Fibroblast of lung (primary cell): Measurements from ENCODE around the gene CNMD. TPM values are rescaled to one million over a fixed set of nuclear protein-coding genes. Genes with fewer than 3 reads are reported as not detected.
A peak's percentile ranks its signal among the peaks of the same experiment; 100 is the strongest.
"Not testable (repeated sequence)": the region's sequence is repeated elsewhere in the genome, so short reads cannot be mapped to it uniquely, and the experiment has no call there.

Experiments
- DNase-seq, 2 donors: peaks; one replicate each; pipeline versions ENCODE4 v3.0.0 to v3.0.0-alpha.2; 2010; ENCODE audit warnings: low read depth in 2 of 2
- H2AFZ ChIP-seq: 2 replicates; pipeline ENCODE4 v1.5.1; 2012; ENCODE audit warnings: low read length, control low read depth, inconsistent platforms
- H3K27ac ChIP-seq: 2 replicates; pipeline ENCODE4 v1.5.1; 2011; ENCODE audit warnings: low read length, control low read depth; ENCODE audit not compliant: insufficient read depth
- H3K27me3 ChIP-seq: 2 replicates; pipeline ENCODE4 v1.5.1; 2011; ENCODE audit warnings: mild to moderate bottlenecking, low read length; ENCODE audit not compliant: control insufficient read depth, insufficient read depth
- H3K36me3 ChIP-seq: 2 replicates; pipeline ENCODE4 v1.5.1; 2011; ENCODE audit warnings: low read length; ENCODE audit not compliant: control insufficient read depth, insufficient read depth
- H3K4me1 ChIP-seq: 2 replicates; pipeline ENCODE4 v1.5.1; 2011; ENCODE audit warnings: low read length; ENCODE audit not compliant: control insufficient read depth, insufficient read depth; ENCODE audit errors: extremely low read depth
- H3K4me2 ChIP-seq: 2 replicates; pipeline ENCODE4 v1.5.1; 2011; ENCODE audit warnings: low read length, control low read depth; ENCODE audit not compliant: insufficient read depth; ENCODE audit errors: extremely low read depth
- H3K4me3 ChIP-seq, 4 experiments: fragments of 200-600 bp in 1 of 4; sonication (generic) in 1 of 4; replicated peaks in 1 of 4; 2 replicates each; pipeline ENCODE4 v1.5.1; 2011 to 2016; ENCODE audit warnings: low read length in 4 of 4, low read depth in 3 of 4, mild to moderate bottlenecking in 3 of 4, control low read depth in 2 of 4, inconsistent platforms in 1 of 4, mixed read lengths in 1 of 4; ENCODE audit not compliant: insufficient read depth in 1 of 4; ENCODE audit errors: control extremely low read depth in 1 of 4
- H3K79me2 ChIP-seq: 2 replicates; pipeline ENCODE4 v1.5.1; 2012; ENCODE audit warnings: mild to moderate bottlenecking, low read length, inconsistent platforms; ENCODE audit not compliant: control insufficient read depth, insufficient read depth
- H3K9ac ChIP-seq: 2 replicates; pipeline ENCODE4 v1.5.1; 2011; ENCODE audit warnings: mild to moderate bottlenecking, low read length, control low read depth; ENCODE audit not compliant: insufficient read depth
- H3K9me3 ChIP-seq: 2 replicates; pipeline ENCODE4 v1.5.1; 2012; ENCODE audit warnings: low read depth, low read length; ENCODE audit not compliant: control insufficient read depth, insufficient read depth
- H4K20me1 ChIP-seq: 2 replicates; pipeline ENCODE4 v1.5.1; 2011; ENCODE audit warnings: low read length; ENCODE audit not compliant: control insufficient read depth, insufficient read depth; ENCODE audit errors: extremely low read depth
- CTCF ChIP-seq, 2 donors: IDR thresholded peaks in 1 of 2; conservative IDR thresholded peaks in 1 of 2; 1 replicate in 1 of 2; 2 replicates in 1 of 2; pipeline ENCODE4 v1.5.1; 2011 to 2012; ENCODE audit warnings: low read length in 2 of 2, control low read depth in 1 of 2, inconsistent platforms in 1 of 2, low read depth in 1 of 2, mild to moderate bottlenecking in 1 of 2
- EZH2 ChIP-seq: IDR thresholded peaks from 2 replicates; pipeline ENCODE4 v1.5.1; 2012; ENCODE audit warnings: low read length, control low read depth, mild to moderate bottlenecking; ENCODE audit errors: missing control alignments
- polyA plus RNA-seq, 2 donors: library from polyadenylated mRNA; depleted of rRNA in 1 of 2; stranded (reverse) in 1 of 2; unstranded in 1 of 2; fragments of >200 nt; gene quantifications; 2 replicates each; pipeline ENCODE4 v1.2.1, GENCODE V29; 2011 to 2012; ENCODE audit warnings: missing spikeins in 1 of 2
- total RNA-seq: library from RNA; depleted of rRNA; stranded (reverse); fragments of >200 nt; gene quantifications from 2 replicates; pipeline ENCODE4 v1.2.1, GENCODE V29; 2014

The CNMD gene
- total and polyA plus RNA-seq, 2 donors (not counting 1 experiment from before 2014, with no cell fraction given), result not detected

GRCh38 chr13:52725302-52725701, 14.3 kb downstream of the CNMD start:
- TF ChIP-seq EZH2 (no peak), CTCF (conservative IDR thresholded peaks at IDR 0.05 in 1 of 2, IDR thresholded peaks at IDR 0.05 in 1 of 2; ENCODE audit: low read depth in 1 of 2, low read length in 2 of 2) (no peak)
- H3K36me3 ChIP-seq, result no peaks in the 10 kb centered on the region
- H3K4me1 ChIP-seq, result no peaks in the 10 kb centered on the region
- H4K20me1 ChIP-seq, result no peaks in the 10 kb centered on the region
- no peak overlapping the region for H2AFZ ChIP-seq
- H3K4me2 ChIP-seq, result no peak overlapping the region
- no peaks in the 10 kb centered on the region for H3K79me2 ChIP-seq
- H3K4me3 ChIP-seq, result no peak overlapping the region
- H3K27ac ChIP-seq, result no peak overlapping the region
- peaks cover 2% of the 10 kb centered on the region for H3K27me3 ChIP-seq
- no peak for DNase-seq
- H3K9ac ChIP-seq, result no peak overlapping the region
- no peaks in the 10 kb centered on the region for H3K9me3 ChIP-seq

GRCh38 chr13:52723181-52723580, 16.4 kb downstream of the CNMD start:
- DNase-seq, result no peak
- no peaks in the 10 kb centered on the region for H3K4me1 ChIP-seq

GRCh38 chr13:52721356-52721755, 18.3 kb downstream of the CNMD start:
- not testable (repeated sequence) for DNase-seq, H3K9ac ChIP-seq

More at GRCh38 chr13:52723181-52723580, 16.4 kb downstream of the CNMD start:
- Histone ChIP-seq H3K27me3 (peaks cover 2% of the 10 kb centered on the region), H3K4me2 (no peak overlapping the region), H4K20me1 (no peaks in the 10 kb centered on the region), H3K9ac (no peak overlapping the region), H2AFZ (no peak overlapping the region), H3K79me2 (no peaks in the 10 kb centered on the region), H3K9me3 (no peaks in the 10 kb centered on the region), H3K4me3 (no peak overlapping the region), H3K36me3 (no peaks in the 10 kb centered on the region), H3K27ac (no peak overlapping the region)
- TF ChIP-seq CTCF (conservative IDR thresholded peaks at IDR 0.05 in 1 of 2, IDR thresholded peaks at IDR 0.05 in 1 of 2; ENCODE audit: low read depth in 1 of 2, low read length in 2 of 2) (no peak), EZH2 (no peak)

GRCh38 chr13:52720904-52721303, 18.7 kb downstream of the CNMD start:
- not testable (repeated sequence) for H3K9me3 ChIP-seq, H3K4me2 ChIP-seq, H3K27ac ChIP-seq, H4K20me1 ChIP-seq, H2AFZ ChIP-seq, H3K9ac ChIP-seq, H3K4me1 ChIP-seq, H3K36me3 ChIP-seq, H3K79me2 ChIP-seq, H3K27me3 ChIP-seq, H3K4me3 ChIP-seq
- peak in 1 of 2 donors; percentile 15 for DNase-seq

More at GRCh38 chr13:52721356-52721755, 18.3 kb downstream of the CNMD start:
- H3K27ac ChIP-seq, H3K79me2 ChIP-seq, H3K4me1 ChIP-seq, H3K4me2 ChIP-seq, H4K20me1 ChIP-seq, H2AFZ ChIP-seq, H3K4me3 ChIP-seq, H3K36me3 ChIP-seq, H3K9me3 ChIP-seq, H3K27me3 ChIP-seq: not testable (repeated sequence)
